HG02943 (cell line): Measurements from ENCODE around the gene C1GALT1C1L.
"Not testable (repeated sequence)": the region's sequence is repeated elsewhere in the genome, so short reads cannot be mapped to it uniquely, and the experiment has no call there.

Experiments used
- ATAC-seq: cut with Tn5 transposase; IDR thresholded peaks from one replicate; pipeline ENCODE4 v1.9.1; 2021; ENCODE audit warnings: mild to moderate bottlenecking, low read depth, moderate library complexity; ENCODE audit not compliant: unreplicated experiment

Gene C1GALT1C1L

DNA sequence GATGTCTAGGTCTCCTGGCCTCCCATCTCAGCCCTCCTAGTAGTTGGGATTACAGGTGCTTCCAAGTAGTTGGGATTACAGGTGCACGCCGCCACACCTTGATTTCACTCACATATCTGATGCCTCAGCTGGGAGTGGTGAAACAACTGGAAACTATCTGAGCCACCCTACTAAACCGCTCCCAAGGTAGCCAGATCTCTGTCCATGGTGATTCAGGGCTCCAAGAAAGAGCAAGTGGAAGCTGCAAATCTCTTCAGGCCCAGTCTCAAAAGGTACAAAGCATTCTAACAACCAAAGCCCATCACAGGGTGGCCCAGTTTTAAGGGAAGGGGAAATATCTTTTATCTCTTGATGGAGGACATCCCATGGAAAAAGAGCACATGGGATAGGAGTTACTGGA lies 19.0 kb downstream of the C1GALT1C1L start:
- no peak for ATAC-seq

DNA sequence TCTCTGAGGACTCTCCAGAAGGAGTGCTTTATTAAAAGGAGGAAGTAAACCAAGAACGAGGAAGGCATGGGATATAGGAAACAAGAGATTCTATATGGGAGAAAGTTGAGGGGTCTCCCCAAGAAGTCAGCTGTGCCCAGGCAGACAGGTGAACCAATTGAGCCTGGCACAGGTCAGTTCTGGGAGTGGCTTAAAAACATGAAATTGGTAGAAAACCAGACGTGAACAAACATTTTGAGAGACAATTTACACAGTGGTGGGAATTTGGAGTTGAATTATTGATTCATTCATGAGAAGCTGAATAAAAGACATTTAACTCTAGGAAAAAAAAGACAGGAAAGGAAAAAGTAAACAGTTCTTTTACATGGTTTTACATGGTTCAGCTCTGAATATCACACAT lies 22.7 kb downstream of the C1GALT1C1L start:
- no peak for ATAC-seq

DNA sequence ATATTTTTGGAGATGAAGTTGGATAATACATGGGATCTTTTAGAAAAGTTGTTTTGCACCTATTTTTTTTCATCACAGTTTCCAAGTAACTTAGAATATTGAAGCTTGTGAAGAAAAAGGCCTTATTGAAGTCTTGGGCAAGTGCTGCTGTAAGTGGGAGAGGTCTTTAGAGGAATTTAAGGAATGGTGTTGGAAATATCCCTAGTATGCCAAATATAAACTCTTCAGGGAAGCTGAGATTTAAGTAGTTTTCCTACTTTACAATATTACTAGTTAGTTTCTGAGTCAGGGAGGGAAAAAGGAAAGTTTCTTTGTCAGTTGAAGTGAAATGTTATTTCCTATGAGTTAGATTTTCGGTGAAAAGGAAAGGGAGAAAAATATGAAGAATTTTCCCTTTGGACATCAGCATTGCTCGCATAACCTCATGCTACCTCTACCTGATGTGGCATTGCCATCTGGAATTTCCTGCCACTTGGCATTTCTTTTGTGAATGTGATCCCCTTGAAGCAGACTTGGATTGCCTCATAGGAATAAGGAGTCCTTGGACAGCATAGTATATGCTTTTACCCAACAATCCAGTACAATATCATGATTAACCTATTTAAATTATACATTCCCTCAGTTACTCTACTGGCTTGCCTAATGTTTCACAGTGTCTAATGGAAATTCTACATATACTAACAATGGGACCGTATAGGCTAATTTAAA lies 27.1 kb downstream of the C1GALT1C1L start:
- no peak for ATAC-seq

DNA sequence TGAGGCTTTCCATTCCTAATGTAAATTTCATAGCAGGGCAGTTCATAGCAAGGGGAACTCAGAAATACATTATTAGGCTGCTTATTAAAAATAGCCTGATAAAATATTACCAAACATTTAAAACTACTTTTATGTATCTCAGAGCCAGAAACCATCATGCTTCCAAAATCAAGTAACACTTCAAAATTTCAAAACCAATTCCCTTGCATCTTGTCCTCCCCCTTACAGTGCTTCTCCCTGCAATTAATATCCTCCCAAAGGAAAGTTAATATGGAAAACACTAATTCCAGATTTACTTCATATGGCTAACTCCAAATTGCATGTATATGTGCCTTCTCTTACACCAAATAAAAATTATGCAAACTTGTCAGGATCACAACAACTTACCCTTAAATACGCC lies 32.5 kb downstream of the C1GALT1C1L start:
- ATAC-seq: no peak

DNA sequence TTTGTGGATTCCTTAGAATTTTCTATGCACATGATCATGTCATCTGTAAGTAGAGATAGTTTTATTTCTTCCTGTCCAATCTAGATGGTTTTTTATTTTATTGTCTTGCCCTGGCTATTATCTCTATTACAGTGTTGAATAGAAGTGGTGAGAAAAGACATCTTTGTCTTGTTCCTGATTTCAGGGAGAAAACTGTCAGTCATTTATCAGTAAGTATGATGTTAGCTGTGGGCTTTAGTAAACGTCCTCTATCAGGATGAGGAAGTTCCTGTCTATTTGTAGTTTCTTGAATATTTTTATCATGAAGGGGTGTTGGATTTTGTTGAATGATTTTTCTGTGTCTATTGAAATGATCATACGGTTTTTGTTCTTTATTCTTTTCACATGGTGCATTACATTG lies 33.9 kb downstream of the C1GALT1C1L start:
- no peak for ATAC-seq

DNA sequence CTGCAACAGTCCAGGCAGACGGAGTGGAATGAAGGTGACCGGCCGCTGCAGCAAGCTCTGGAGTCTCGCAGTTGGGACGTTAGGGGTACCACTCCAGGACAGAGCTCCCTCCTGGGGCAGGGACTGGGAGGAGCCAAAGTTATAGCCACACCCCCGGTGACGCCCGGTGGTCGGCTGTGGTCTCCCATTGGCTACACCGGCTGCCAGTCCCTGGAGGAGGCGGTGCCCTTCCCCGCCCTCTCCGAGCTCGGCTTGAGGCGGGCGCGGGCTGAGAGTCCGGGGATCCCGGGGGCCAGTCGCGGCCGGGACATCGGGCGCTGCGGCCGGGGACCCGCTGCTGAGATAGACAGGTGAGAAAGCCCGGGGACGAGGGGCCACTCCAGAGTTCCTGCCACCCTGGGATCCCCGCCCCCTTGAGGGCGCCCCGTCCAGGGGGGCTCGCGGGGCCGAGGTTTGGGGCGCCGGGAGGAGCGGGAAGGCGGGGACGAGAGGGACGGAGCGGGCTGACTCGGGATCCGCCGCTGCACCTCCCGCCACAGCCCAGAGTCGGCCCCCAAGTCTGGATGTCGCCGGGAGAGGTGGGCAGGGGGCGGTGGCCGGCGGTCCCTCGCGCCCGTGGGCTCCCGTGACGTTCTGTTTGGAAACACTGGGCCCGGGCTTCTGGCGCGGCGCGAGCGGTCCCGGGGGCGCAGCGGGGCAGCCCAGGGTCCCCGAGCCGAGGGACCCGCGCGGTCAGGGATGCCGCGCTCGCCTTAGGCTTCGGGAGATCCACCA lies 39.0 kb downstream of the C1GALT1C1L start, which contains the start of gene PLEKHH2:
PLEKHH2 (plus strand) TSS at position 231 of the 774 bp plus-strand sequence. CDS start 7,414 bp downstream, outside the sequence.
- peak; percentile 91 for ATAC-seq

DNA sequence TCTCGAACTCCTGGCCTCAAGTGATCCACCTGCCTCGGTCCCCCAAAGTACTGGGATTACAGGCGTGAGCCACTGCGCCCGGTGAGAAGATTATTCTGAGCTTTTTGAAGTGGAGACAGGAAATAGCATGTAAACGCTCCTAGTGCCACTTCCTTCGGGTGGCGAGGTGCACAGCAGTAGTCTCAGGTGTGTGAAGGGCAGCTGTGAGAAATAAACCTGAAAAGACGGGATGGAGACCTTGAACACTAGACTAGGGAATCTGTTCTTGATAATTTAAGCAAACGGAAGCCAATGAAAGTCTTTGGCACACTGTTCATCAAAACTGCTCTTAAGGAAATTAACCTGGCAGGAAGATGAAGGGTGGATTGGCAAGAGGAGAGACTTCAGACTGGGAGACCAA lies 39.6 kb downstream of the C1GALT1C1L start:
- ATAC-seq: no peak

DNA sequence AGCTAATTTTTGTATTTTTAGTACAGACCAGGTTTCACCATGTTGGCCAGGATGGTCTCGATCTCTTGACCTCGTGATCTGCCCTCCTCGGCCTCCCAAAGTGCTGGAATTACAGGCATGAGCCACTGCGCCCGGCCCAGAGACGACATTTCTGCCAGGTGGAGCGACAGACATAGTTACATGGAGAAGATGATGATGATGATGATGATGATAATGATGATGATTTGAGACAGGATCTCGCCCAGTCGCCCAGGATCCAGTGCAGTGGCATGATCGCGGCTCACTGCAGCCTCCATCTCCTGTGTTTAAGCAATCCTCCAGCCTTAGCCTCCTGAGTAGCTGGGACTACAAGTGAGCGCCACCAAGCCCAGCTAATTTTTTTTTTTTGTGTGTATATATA lies 40.1 kb downstream of the C1GALT1C1L start:
- not testable (repeated sequence) for ATAC-seq

DNA sequence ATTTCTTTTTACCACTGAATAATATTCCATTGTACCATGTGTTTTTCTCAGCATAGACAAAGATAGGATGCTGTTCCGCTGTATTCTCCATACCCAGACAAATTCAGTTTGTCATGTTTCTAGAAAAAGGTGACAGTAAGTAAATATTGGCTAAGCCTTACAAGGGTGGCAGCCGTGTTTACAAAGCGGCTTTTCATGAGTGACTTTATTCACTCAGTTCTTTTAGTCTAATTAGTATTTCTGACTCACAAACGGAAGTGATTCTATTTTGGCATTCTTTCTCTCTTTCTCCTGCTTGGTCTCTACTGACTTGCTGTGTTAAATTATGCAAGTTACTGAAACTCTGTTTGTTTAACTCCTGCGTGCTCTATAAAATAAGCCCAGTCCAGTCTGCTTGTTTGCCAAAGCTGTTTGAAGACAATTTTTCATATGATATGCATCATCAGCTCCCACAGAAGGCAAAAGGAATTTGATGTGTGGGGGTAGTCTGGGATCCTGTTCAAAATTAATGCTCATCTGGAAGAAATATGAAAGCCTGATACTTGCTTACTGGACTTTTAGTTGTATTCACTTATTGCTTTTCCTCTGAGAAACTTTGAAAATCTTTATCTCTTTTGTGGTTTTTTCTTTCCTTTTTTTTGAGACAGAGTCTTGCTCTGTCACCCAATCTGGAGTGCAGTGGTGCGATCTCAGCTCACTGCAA lies 41.5 kb downstream of the C1GALT1C1L start:
- ATAC-seq: no peak

DNA sequence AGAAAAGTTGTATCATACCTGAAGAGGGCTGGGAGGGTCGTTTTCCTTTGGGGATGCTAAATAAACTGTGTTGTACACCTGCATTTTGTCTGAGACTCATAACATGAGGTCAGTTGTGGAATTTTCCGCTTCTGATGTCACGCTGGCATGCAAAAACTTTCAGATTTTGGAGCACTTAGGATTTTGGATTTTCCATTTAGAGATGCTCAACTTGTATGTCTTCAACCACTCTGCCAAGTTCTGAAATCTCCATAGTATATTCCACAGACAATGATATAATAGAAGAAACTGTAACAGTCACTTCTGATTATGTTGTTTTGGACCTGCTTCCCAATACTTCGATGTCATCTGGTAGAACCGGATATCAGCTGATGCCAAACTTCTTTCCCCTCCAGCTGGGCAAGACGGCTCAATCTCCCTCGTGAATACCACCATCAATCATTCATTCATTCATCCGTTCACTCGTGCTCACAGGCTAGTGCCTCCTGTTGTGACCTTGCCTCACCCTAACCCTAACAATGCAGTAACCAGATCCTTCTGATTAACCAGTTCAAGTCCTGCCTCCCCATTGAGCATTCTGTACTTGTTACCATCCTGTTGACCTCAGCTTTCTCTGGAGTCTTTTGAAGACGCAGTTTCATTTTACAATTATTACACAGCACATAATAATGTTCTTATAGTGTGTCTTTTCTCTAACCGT lies 44.5 kb downstream of the C1GALT1C1L start:
- no peak for ATAC-seq
